IMR-90 (cell line): Measurements from ENCODE around the gene MELTF. TPM values are rescaled to one million over a fixed set of nuclear protein-coding genes. Genes with fewer than 3 reads are reported as not detected.

Experiments used
- ATAC-seq: fragments of 200-7000 bp; cut with Tn5 transposase; 2 replicates; pipeline ENCODE4 v1.9.1; 2020; ENCODE audit warnings: low read depth, mild to moderate bottlenecking, moderate library complexity
- BruUV-seq: library from RNA; stranded (reverse); fragments of 400-500 nt; replicated peaks from 2 replicates; lab custom pipeline; 2021; lab: Mats Ljungman, UMichigan
- CTCF ChIA-PET: fragments of 300-600 bp; formaldehyde crosslinking; extraction: SDS; loops from one replicate; lab custom pipeline; 2021; ENCODE audit warnings: antibody characterized with exemption; lab: Yijun Ruan, JAX
- POLR2A ChIA-PET: fragments of 300-600 bp; sonication (Branson Sonifier 250); formaldehyde crosslinking; loops from one replicate; lab custom pipeline; 2022; ENCODE audit warnings: antibody characterized with exemption; ENCODE audit not compliant: unreplicated experiment; lab: Charles Lee
- DNase-seq: peaks from one replicate; pipeline ENCODE4 v3.0.0; 2013
- H2AFZ ChIP-seq: replicated peaks from 2 replicates; pipeline ENCODE3; 2013; ENCODE audit warnings: low read length, mild to moderate bottlenecking; ENCODE audit not compliant: poor library complexity
- H2AK5ac ChIP-seq: 2 replicates; pipeline ENCODE4 v1.6.1; 2013; ENCODE audit warnings: low read depth, low read length, inconsistent platforms
- H2AK9ac ChIP-seq: replicated peaks from 2 replicates; pipeline ENCODE3; 2013; ENCODE audit warnings: mild to moderate bottlenecking, low read depth, low read length, moderate library complexity; ENCODE audit not compliant: poor library complexity
- H2BK120ac ChIP-seq: 2 replicates; pipeline ENCODE4 v1.6.1; 2013; ENCODE audit warnings: low read depth, low read length, inconsistent platforms
- H2BK15ac ChIP-seq: 3 replicates; pipeline ENCODE4 v1.6.1; 2013; ENCODE audit warnings: low read depth, low read length, inconsistent platforms
- H2BK20ac ChIP-seq: 2 replicates; pipeline ENCODE4 v1.6.1; 2013; ENCODE audit warnings: low read depth, mild to moderate bottlenecking, inconsistent platforms, low read length, moderate library complexity
- H2BK5ac ChIP-seq: 2 replicates; pipeline ENCODE4 v1.6.1; 2013; ENCODE audit warnings: mild to moderate bottlenecking, low read depth, low read length, inconsistent platforms; ENCODE audit not compliant: poor library complexity, severe bottlenecking
- H3K14ac ChIP-seq: replicated peaks from 2 replicates; pipeline ENCODE4 v1.6.1; 2013; ENCODE audit warnings: low read depth, low read length, inconsistent platforms
- H3K18ac ChIP-seq: 2 replicates; pipeline ENCODE4 v1.6.1; 2013; ENCODE audit warnings: low read depth, low read length, control low read depth
- H3K23ac ChIP-seq: 2 replicates; pipeline ENCODE4 v1.6.1; 2013; ENCODE audit warnings: low read depth, low read length, inconsistent platforms
- H3K27ac ChIP-seq: 2 replicates; pipeline ENCODE4 v1.5.1; 2013; ENCODE audit warnings: mild to moderate bottlenecking, control low read depth, low read length; ENCODE audit not compliant: insufficient read depth
- H3K27me3 ChIP-seq: 2 replicates; pipeline ENCODE4 v1.6.1; 2013; ENCODE audit warnings: low read length; ENCODE audit not compliant: control insufficient read depth, insufficient read depth
- H3K36me3 ChIP-seq: 2 replicates; pipeline ENCODE4 v1.6.1; 2013; ENCODE audit warnings: low read length, mixed read lengths; ENCODE audit not compliant: control insufficient read depth, insufficient read depth
- H3K4ac ChIP-seq: 2 replicates; pipeline ENCODE4 v1.6.1; 2013; ENCODE audit warnings: low read depth, low read length, inconsistent platforms
- H3K4me1 ChIP-seq: 2 replicates; pipeline ENCODE4 v1.6.1; 2013; ENCODE audit warnings: low read length, mixed read lengths; ENCODE audit not compliant: control insufficient read depth, insufficient read depth
- H3K4me2 ChIP-seq: 2 replicates; pipeline ENCODE4 v1.6.1; 2013; ENCODE audit warnings: low read depth, mild to moderate bottlenecking, control low read depth, low read length, moderate library complexity
- H3K4me3 ChIP-seq: 2 replicates; pipeline ENCODE4 v1.5.1; 2013; ENCODE audit warnings: low read depth, mild to moderate bottlenecking, control low read depth, low read length, moderate library complexity; ENCODE audit not compliant: insufficient read depth
- H3K56ac ChIP-seq: 2 replicates; pipeline ENCODE4 v1.6.1; 2013; ENCODE audit warnings: low read length, inconsistent platforms; ENCODE audit not compliant: insufficient read depth; ENCODE audit errors: extremely low read depth
- H3K79me1 ChIP-seq, 2 experiments: 2 replicates each; pipeline ENCODE4 v1.6.1; 2013; ENCODE audit warnings: low read length in 2 of 2, inconsistent platforms in 1 of 2, low read depth in 1 of 2
- H3K9ac ChIP-seq: 2 replicates; pipeline ENCODE4 v1.6.1; 2013; ENCODE audit warnings: low read depth, low read length, control low read depth
- H3K9me1 ChIP-seq: 2 replicates; pipeline ENCODE4 v1.6.1; 2013; ENCODE audit warnings: low read length, inconsistent platforms; ENCODE audit not compliant: insufficient read depth
- H3K9me3 ChIP-seq: 2 replicates; pipeline ENCODE4 v1.6.1; 2013; ENCODE audit warnings: low read length; ENCODE audit not compliant: control insufficient read depth, insufficient read depth
- H4K20me1 ChIP-seq: 2 replicates; pipeline ENCODE4 v1.6.1; 2013; ENCODE audit warnings: low read length, inconsistent platforms; ENCODE audit not compliant: insufficient read depth
- H4K5ac ChIP-seq: 2 replicates; pipeline ENCODE4 v1.6.1; 2013; ENCODE audit warnings: mild to moderate bottlenecking, low read depth, low read length, control low read depth
- H4K8ac ChIP-seq, 2 experiments: 2 replicates each; pipeline ENCODE4 v1.6.1; 2013; ENCODE audit warnings: low read depth in 2 of 2, low read length in 2 of 2, control low read depth in 1 of 2, inconsistent platforms in 1 of 2
- H4K91ac ChIP-seq: 2 replicates; pipeline ENCODE4 v1.6.1; 2013; ENCODE audit warnings: low read depth, low read length, inconsistent platforms; ENCODE audit not compliant: insufficient read depth
- CEBPB ChIP-seq: IDR thresholded peaks from 2 replicates; pipeline ENCODE4 v1.6.1; 2012; ENCODE audit warnings: low read depth, low read length, improper control_type of control experiment
- CHD1 ChIP-seq: IDR thresholded peaks from 2 replicates; pipeline ENCODE4 v1.6.1; 2012; ENCODE audit warnings: low read depth, low read length, improper control_type of control experiment
- ELK1 ChIP-seq: fragments of 150-350 bp; IDR thresholded peaks from 2 replicates; pipeline ENCODE4 v1.6.1; 2016; ENCODE audit warnings: low read depth, mild to moderate bottlenecking, low read length, moderate library complexity, borderline replicate concordance
- WGBS, 2 experiments: methylation state at CpG; one replicate each; pipeline versions ENCODE4 v1.1.5 to v1.1.7; 2013; ENCODE audit warnings: missing lambda C conversion rate in 2 of 2; ENCODE audit not compliant: insufficient read length in 1 of 2; ENCODE audit errors: extremely low coverage in 2 of 2; 5-methylcytosine and 5-hydroxymethylcytosine counted together
- dilution Hi-C: fragments of 300-500 bp; cut with HindIII; formaldehyde crosslinking; loops from one replicate; pipeline ENCODE4 v1.14.3; 2018; ENCODE audit warnings: low sequenced_read_pairs; ENCODE audit not compliant: unreplicated experiment
- in situ Hi-C: fragments of 300-500 bp; cut with MboI; formaldehyde crosslinking; loops from 3 replicates; pipeline ENCODE4 v1.14.3; 2019; ENCODE audit warnings: low sequenced_read_pairs, inconsistent platforms, mixed read lengths
- intact Hi-C: fragments of 100-400 bp; cut with micrococcal nuclease; formaldehyde crosslinking; loops from 2 replicates; pipeline ENCODE4 v1.10.0; 2022
- polyA plus RNA-seq, 3 experiments: library from polyadenylated mRNA; depleted of rRNA; stranded (reverse); fragments of >200 nt; gene quantifications; 2 replicates each; pipeline ENCODE4 v1.2.3, GENCODE V29; 2012; ENCODE audit warnings: low replicate concordance in 1 of 3
- total RNA-seq: library from RNA; depleted of rRNA; stranded (reverse); fragments of >200 nt; gene quantifications from 2 replicates; pipeline ENCODE4 v1.2.3, GENCODE V29; 2012

Gene MELTF
- total and polyA plus RNA-seq, 2 of the 4 experiments (the other 2 are of a cell fraction), result 0.18 to 0.50 TPM

- H3K18ac ChIP-seq, result no peak overlapping the region
- no peak overlapping the region for H3K23ac ChIP-seq
- intact Hi-C loops (no loop called here), in situ Hi-C loops (no loop called here), dilution Hi-C loops (no loop called here)
- H4K91ac ChIP-seq, result no peak overlapping the region
- H4K5ac ChIP-seq, result no peak overlapping the region
- no peak overlapping the region for H2AFZ ChIP-seq
- WGBS, 2 experiments, result no CpG with 5 or more reads among the region's 6 CpGs
- peaks cover 7% of the 10 kb centered on the region for H3K36me3 ChIP-seq
- ChIA-PET CTCF (no interaction called here), POLR2A (no interaction called here)
- H3K9me3 ChIP-seq, result no peaks in the 10 kb centered on the region
- BruUV-seq, result no TSS peak
- no peak overlapping the region for H2BK20ac ChIP-seq
- no peak overlapping the region for H4K8ac ChIP-seq
- H3K9ac ChIP-seq, result no peak overlapping the region
- no peak overlapping the region for H2BK5ac ChIP-seq
- no peak overlapping the region for H3K4ac ChIP-seq
- H2AK5ac ChIP-seq, result no peak overlapping the region
- no peaks in the 10 kb centered on the region for H4K20me1 ChIP-seq
- DNase-seq (no peak), ATAC-seq (no peak)
- no peak overlapping the region for H2BK120ac ChIP-seq
- H3K27me3 ChIP-seq, result no peaks in the 10 kb centered on the region
- no peak overlapping the region for H3K4me2 ChIP-seq
- no peaks in the 10 kb centered on the region; a peak in 1 of 4 replicates for H3K79me1 ChIP-seq
- H3K4me1 ChIP-seq, result no peaks in the 10 kb centered on the region
- H2BK15ac ChIP-seq, result no peak overlapping the region
- no peak overlapping the region for H3K14ac ChIP-seq
- no peak overlapping the region for H3K27ac ChIP-seq
- H3K9me1 ChIP-seq, result no peaks in the 10 kb centered on the region
- TF ChIP-seq CEBPB, result 0 out of 2 replicates have a peak, but pooled peaks have one; percentile 29
- TF ChIP-seq CHD1, result no peak
- TF ChIP-seq ELK1, result no peak
- no peak overlapping the region for H3K56ac ChIP-seq
- H2AK9ac ChIP-seq, result no peak overlapping the region
- no peak overlapping the region for H3K4me3 ChIP-seq
These were observed 12.4 kb upstream of the MELTF start for GRCh38 chr3:197041875-197042488.
